ENCODE data around the gene IFT52.

Gene IFT52

GRCh38 chr20:43560974-43561373 lies 29.8 kb upstream of the IFT52 start:
- Mint-ChIP-seq H3K4me1 (no peaks in the 10 kb centered on the region), H3K27ac (no peak overlapping the region), H3K4me3 (no peak overlapping the region), H3K27me3 (no peaks in the 10 kb centered on the region), H3K36me3 (no peaks in the 10 kb centered on the region), H3K9me3 (no peaks in the 10 kb centered on the region)
- no peak for DNase-seq
- CTCF ChIA-PET, result interaction anchor here (1.1 kb wide), 1 partner anchor 9 kb away, joined by 5 read pairs; no protein-coding TSS in a partner anchor

- DNase-seq, result no peak
- Mint-ChIP-seq H3K4me3 (no peak overlapping the region), H3K36me3 (no peaks in the 10 kb centered on the region), H3K4me1 (no peaks in the 10 kb centered on the region), H3K27me3 (no peaks in the 10 kb centered on the region), H3K9me3 (no peaks in the 10 kb centered on the region), H3K27ac (no peak overlapping the region)
- CTCF ChIA-PET, result no interaction called here
Measured at GRCh38 chr20:43563429-43563828, 27.3 kb upstream of the IFT52 start.

DNA sequence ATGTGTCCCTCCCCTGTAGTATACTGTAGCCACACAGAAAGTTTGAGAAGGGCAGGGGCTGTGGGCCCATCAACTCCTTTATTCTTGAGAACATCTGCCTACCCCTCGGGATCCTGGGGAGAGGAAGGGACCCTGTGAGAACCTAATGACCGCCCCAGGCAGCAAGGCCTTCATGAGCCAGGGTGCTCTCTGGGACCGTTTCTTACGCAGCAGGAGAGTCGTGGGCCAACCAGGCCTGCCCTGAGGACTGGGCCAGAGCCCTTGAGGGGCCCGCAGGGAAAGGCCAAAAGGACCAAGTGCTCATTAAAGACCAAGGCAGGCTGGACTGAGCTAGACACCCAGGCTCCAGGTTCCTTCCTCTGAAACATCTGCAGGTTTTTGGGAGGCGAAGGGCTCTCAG lies 26.7 kb upstream of the IFT52 start:
- Mint-ChIP-seq H3K9me3 (no peaks in the 10 kb centered on the region), H3K27me3 (no peaks in the 10 kb centered on the region), H3K4me1 (no peaks in the 10 kb centered on the region), H3K4me3 (no peak overlapping the region), H3K27ac (no peak overlapping the region), H3K36me3 (no peaks in the 10 kb centered on the region)
- DNase-seq, result no peak
- CTCF ChIA-PET, result no interaction called here

GRCh38 chr20:43564455-43564854 lies 26.3 kb upstream of the IFT52 start:
- Mint-ChIP-seq H3K9me3 (no peaks in the 10 kb centered on the region), H3K36me3 (no peaks in the 10 kb centered on the region), H3K4me1 (no peaks in the 10 kb centered on the region), H3K27me3 (no peaks in the 10 kb centered on the region), H3K4me3 (no peak overlapping the region), H3K27ac (no peak overlapping the region)
- DNase-seq, result no peak
- CTCF ChIA-PET, result no interaction called here

DNA sequence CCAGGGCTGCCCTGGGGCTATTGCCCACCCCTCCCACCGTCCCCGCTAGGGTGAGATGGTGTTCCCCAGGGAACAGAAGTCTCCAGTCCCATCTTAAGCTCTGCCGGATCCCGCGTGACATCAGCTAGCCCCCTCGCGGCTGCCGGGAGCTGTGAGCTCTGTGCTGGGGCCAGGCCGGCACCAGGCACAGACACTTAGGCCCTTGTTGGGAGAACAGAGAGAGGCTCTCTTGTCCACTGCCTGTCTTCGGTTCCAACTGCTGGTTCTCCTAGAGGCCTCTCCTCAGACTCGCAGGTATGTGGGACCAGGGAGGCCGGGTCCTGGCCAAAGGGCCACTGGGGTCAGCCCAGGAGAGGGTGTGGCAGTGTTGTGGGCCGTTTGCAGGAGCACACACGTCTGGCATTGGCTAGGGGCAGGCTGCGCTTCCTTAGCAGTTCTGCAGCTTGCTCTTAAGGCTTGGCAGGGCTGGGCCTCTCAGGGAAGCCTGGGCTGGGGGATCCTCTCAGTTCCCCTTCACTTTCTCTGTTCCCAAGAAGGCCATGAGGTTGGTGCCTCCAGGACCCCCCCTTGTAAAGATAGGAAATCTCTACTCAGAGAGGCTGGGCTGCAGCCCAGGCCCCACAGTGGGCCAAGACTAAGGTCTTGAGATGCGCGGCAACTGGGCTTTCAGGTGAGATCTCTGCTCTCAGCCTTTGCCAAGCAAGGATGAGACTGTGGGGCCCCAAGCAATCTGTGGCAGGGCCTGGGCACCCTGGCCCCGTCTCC lies 25.6 kb upstream of the IFT52 start:
- CTCF ChIA-PET, result no interaction called here
- H3K4me1 Mint-ChIP-seq, result no peaks in the 10 kb centered on the region

DNA sequence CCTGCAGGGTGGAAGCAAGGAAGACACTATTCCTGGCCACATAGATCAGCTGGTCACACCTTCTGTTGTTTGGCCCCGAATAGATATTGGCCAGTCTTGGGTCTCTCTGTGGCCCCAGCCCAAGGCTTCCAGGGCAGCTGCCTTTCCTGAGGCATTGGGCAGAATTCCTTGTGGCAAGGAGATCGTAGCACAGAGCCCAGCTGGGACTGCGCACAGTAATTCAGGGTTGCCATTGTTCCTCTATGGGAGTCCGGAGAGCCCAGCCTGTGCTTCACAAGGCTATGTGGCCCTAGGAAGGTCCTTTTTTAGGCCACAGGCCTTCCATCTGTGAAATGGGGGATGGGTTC lies 25.0 kb upstream of the IFT52 start:
- no peak for DNase-seq
- CTCF ChIA-PET, result no interaction called here
- H3K4me3 Mint-ChIP-seq, result no peak overlapping the region
- no peaks in the 10 kb centered on the region for H3K4me1 Mint-ChIP-seq
- no peak overlapping the region for H3K27ac Mint-ChIP-seq
- no peaks in the 10 kb centered on the region for H3K27me3 Mint-ChIP-seq
- no peaks in the 10 kb centered on the region for H3K9me3 Mint-ChIP-seq
- no peaks in the 10 kb centered on the region for H3K36me3 Mint-ChIP-seq

More for the DNA sequence above, 25.6 kb upstream of the IFT52 start:
- Mint-ChIP-seq H3K36me3 (no peaks in the 10 kb centered on the region), H3K4me3 (no peak overlapping the region), H3K9me3 (no peaks in the 10 kb centered on the region), H3K27me3 (no peaks in the 10 kb centered on the region), H3K27ac (no peak overlapping the region)
- no peak for DNase-seq

DNA sequence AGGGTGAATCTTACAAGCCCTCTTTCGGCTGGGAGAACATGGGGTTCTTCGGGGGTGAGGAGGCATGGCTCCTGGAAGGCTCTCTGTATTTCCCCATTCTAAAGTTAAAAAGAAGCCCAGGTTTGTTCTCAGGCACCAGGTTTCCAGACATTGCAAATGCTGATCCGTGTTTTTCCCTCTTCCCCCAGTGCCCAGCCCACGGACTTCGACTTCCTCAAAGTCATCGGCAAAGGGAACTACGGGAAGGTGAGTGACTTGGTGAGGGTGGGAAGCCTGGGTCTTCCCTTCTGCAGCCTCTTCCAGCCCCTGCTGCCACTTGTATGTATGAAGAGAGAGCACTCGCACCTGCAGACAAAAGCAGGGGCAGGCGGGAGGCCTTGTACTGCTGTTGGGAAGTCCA lies 23.3 kb upstream of the IFT52 start:
- Mint-ChIP-seq H3K27me3 (no peaks in the 10 kb centered on the region), H3K27ac (no peak overlapping the region), H3K9me3 (no peaks in the 10 kb centered on the region), H3K4me1 (no peaks in the 10 kb centered on the region), H3K4me3 (no peak overlapping the region), H3K36me3 (no peaks in the 10 kb centered on the region)
- CTCF ChIA-PET, result no interaction called here
- DNase-seq, result no peak

GRCh38 chr20:43568706-43569105 lies 22.0 kb upstream of the IFT52 start:
- CTCF ChIA-PET, result interaction anchor here (1.4 kb wide), 1 partner anchor 31 kb away, joined by 4 read pairs; no protein-coding TSS in a partner anchor
- H3K9me3 Mint-ChIP-seq, result no peaks in the 10 kb centered on the region
- H3K27ac Mint-ChIP-seq, result no peak overlapping the region
- H3K36me3 Mint-ChIP-seq, result no peaks in the 10 kb centered on the region
- H3K27me3 Mint-ChIP-seq, result no peaks in the 10 kb centered on the region
- H3K4me1 Mint-ChIP-seq, result no peaks in the 10 kb centered on the region
- no peak overlapping the region for H3K4me3 Mint-ChIP-seq
- DNase-seq, result no peak

DNA sequence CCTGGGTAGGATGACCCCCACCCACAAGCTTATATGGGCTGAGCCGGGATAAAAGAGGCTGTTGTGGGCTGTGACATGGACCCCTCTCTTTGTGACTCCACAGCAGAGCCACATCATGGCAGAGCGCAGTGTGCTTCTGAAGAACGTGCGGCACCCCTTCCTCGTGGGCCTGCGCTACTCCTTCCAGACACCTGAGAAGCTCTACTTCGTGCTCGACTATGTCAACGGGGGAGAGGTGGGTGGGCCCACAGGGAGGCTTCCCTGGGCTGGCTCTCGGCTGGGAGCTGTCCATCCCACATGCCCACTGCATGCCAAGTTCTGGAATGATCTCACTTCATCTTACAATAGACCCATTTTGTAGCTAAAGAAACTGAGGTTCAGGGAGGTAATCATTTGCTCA lies 21.5 kb upstream of the IFT52 start:
- Mint-ChIP-seq H3K36me3 (no peaks in the 10 kb centered on the region), H3K27me3 (no peaks in the 10 kb centered on the region), H3K4me3 (no peak overlapping the region), H3K27ac (no peak overlapping the region), H3K4me1 (no peaks in the 10 kb centered on the region), H3K9me3 (no peaks in the 10 kb centered on the region)
- DNase-seq, result no peak
- CTCF ChIA-PET, result interaction anchor here (1.4 kb wide), 2 partner anchors 8 to 31 kb away, joined by 4 to 5 read pairs; no protein-coding TSS in a partner anchor

- DNase-seq, result no peak
- no peak overlapping the region for H3K4me3 Mint-ChIP-seq
- H3K9me3 Mint-ChIP-seq, result no peaks in the 10 kb centered on the region
- CTCF ChIA-PET, result interaction anchor here (1.4 kb wide), 1 partner anchor 9 kb away, joined by 5 read pairs; no protein-coding TSS in a partner anchor
- H3K36me3 Mint-ChIP-seq, result no peaks in the 10 kb centered on the region
- H3K27ac Mint-ChIP-seq, result no peak overlapping the region
- H3K4me1 Mint-ChIP-seq, result no peaks in the 10 kb centered on the region
- no peaks in the 10 kb centered on the region for H3K27me3 Mint-ChIP-seq
Measured at GRCh38 chr20:43570496-43570895, 20.2 kb upstream of the IFT52 start.

- Mint-ChIP-seq H3K27me3 (no peaks in the 10 kb centered on the region), H3K9me3 (no peaks in the 10 kb centered on the region), H3K4me3 (no peak overlapping the region), H3K27ac (no peak overlapping the region), H3K4me1 (no peaks in the 10 kb centered on the region), H3K36me3 (no peaks in the 10 kb centered on the region)
- DNase-seq, result no peak
- CTCF ChIA-PET, result no interaction called here
Measured at GRCh38 chr20:43571310-43571709, 19.4 kb upstream of the IFT52 start.

DNA sequence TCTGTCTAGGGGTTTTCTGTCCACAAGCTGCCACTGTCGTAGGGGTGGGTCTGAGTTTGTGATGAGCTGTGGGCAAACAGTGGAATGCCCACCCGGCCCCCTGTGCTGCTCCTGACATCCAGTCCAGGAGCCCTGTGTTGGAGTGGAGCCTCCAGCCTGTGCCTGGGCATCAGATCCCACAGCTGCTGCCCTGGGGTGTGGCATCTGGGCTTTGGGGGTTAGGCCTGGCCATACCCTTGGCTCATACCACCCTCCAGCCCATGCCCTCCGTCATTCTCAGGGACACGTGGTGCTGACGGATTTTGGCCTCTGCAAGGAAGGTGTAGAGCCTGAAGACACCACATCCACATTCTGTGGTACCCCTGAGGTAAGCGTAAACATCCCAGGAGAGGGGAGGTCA lies 19.0 kb upstream of the IFT52 start:
- DNase-seq, result no peak
- no peaks in the 10 kb centered on the region for H3K36me3 Mint-ChIP-seq
- no peaks in the 10 kb centered on the region for H3K4me1 Mint-ChIP-seq
- no peaks in the 10 kb centered on the region for H3K9me3 Mint-ChIP-seq
- H3K4me3 Mint-ChIP-seq, result no peak overlapping the region
- H3K27me3 Mint-ChIP-seq, result no peaks in the 10 kb centered on the region
- CTCF ChIA-PET, result no interaction called here
- H3K27ac Mint-ChIP-seq, result no peak overlapping the region

GRCh38 chr20:43572891-43573290 lies 17.8 kb upstream of the IFT52 start:
- no peak for DNase-seq
- Mint-ChIP-seq H3K36me3 (no peaks in the 10 kb centered on the region), H3K27ac (no peak overlapping the region), H3K27me3 (no peaks in the 10 kb centered on the region), H3K4me3 (no peak overlapping the region), H3K9me3 (no peaks in the 10 kb centered on the region), H3K4me1 (no peaks in the 10 kb centered on the region)
- CTCF ChIA-PET, result no interaction called here

DNA sequence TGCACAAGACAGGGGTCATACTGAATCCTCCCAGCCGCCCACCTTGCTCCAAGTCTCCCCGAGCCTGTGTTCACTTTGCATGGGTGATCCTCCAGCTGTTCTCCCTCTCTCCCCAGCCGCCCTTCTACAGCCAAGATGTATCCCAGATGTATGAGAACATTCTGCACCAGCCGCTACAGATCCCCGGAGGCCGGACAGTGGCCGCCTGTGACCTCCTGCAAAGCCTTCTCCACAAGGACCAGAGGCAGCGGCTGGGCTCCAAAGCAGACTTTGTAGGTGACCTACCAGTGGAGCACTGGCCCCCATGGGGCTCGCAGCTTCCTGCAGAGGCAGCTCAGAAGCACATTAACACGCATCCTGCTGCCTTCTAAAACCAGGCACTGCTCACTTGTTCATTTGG lies 14.6 kb upstream of the IFT52 start:
- Mint-ChIP-seq H3K36me3 (no peaks in the 10 kb centered on the region), H3K4me3 (no peak overlapping the region), H3K9me3 (no peaks in the 10 kb centered on the region), H3K27ac (no peak overlapping the region), H3K4me1 (no peaks in the 10 kb centered on the region), H3K27me3 (peaks cover 12% of the 10 kb centered on the region)
- CTCF ChIA-PET, result interaction anchor here (0.7 to 1.6 kb wide), 2 partner anchors 44 to 127 kb away, joined by 3 read pairs; no protein-coding TSS in a partner anchor
- DNase-seq, result no peak

DNA sequence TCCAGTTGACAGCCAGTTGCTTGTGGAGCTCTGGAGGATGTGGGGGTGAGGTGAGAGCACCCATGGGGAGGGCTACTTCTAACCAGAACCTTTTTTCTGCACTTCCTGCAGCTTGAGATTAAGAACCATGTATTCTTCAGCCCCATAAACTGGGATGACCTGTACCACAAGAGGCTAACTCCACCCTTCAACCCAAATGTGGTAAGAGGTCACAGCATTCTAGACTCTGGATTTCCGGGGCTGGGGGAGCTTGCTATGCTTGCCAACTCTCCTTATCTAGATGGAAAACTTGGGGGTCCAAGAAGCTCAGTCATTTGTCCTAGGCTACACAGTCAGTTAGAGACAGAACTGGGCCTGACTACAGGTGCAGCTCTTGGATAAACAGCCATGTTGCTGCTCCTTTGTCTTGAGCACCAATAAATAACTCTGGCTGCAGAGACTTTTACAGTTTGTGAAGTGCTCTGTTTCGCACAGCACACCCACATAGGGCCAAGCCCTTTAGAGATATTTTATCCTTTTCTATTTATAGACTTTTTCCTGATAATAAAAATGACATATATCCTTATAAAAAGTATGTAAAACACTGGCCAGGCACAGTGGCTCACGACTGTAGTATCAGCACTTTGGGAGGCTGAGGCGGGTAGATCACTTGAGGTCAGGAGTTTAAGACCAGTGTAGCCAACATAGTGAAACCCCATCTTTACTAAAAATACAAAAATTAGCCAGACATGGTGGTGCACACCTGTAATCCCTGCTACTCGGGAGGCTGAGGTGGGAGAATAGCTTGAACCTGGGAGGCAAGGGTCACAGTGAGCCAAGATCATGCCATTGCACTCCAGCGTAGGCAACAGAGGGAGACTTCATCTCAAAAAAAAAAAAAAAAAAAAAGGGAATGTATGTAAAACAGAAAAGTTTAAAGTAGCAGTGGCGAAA lies 10.6 kb upstream of the IFT52 start:
- peaks cover 12% of the 10 kb centered on the region for H3K27me3 Mint-ChIP-seq
- CTCF ChIA-PET, result interaction anchor here (0.6 to 1.5 kb wide), 4 partner anchors 23 to 113 kb away, joined by 3 to 4 read pairs (median 4); no protein-coding TSS in a partner anchor
- no peak overlapping the region for H3K27ac Mint-ChIP-seq
- H3K4me1 Mint-ChIP-seq, result no peaks in the 10 kb centered on the region
- DNase-seq, result no peak
- no peak overlapping the region for H3K4me3 Mint-ChIP-seq
- no peaks in the 10 kb centered on the region for H3K9me3 Mint-ChIP-seq
- no peaks in the 10 kb centered on the region for H3K36me3 Mint-ChIP-seq

All from activated naive CD4-positive, alpha-beta T cell treated with anti-CD3 and anti-CD28 coated beads, Interleukin-2, amount 10 ng/mL, durations not matched to agents 7 days and 5 days (primary cell).